Stomach (tissue), 9 donors: ENCODE measurements around the gene FOSL2. TPM values are rescaled to one million over a fixed set of nuclear protein-coding genes. Genes with fewer than 3 reads are reported as not detected.
A peak's percentile ranks its signal among the peaks of the same experiment; 100 is the strongest.

Experiments used
- DNase-seq, 2 donors: peaks; one replicate each; pipeline versions ENCODE4 v3.0.0 to v3.0.0-alpha.2; 2013 to 2019
- H3K27ac ChIP-seq, 5 donors: fragments of 200-600 bp in 4 of 5; sonication (generic) in 4 of 5; one replicate each; pipeline ENCODE4 v1.5.1; 2013 to 2019; ENCODE audit warnings: mild to moderate bottlenecking in 1 of 5, moderate library complexity in 1 of 5
- H3K27me3 ChIP-seq, 3 donors: fragments of 200-600 bp; sonication (generic); one replicate each; pipeline ENCODE4 v1.5.1; 2017 to 2019; ENCODE audit warnings: mixed run types in 1 of 3
- H3K36me3 ChIP-seq, 4 donors: fragments of 200-600 bp; sonication (generic); 1 replicate in 3 of 4; 2 replicates in 1 of 4; pipeline ENCODE4 v1.5.1; 2016 to 2019
- H3K4me1 ChIP-seq, 4 donors: fragments of 200-600 bp; sonication (generic); one replicate each; pipeline ENCODE4 v1.5.1; 2016 to 2019
- H3K4me3 ChIP-seq, 4 donors: fragments of 200-600 bp; sonication (generic) in 3 of 4; one replicate each; pipeline ENCODE4 v1.5.1; 2016 to 2019; ENCODE audit warnings: mild to moderate bottlenecking in 1 of 4
- H3K9me3 ChIP-seq, 4 donors: fragments of 200-600 bp; sonication (generic); one replicate each; pipeline ENCODE4 v1.5.1; 2016 to 2019
- EP300 ChIP-seq: sonication (generic); formaldehyde crosslinking; IDR thresholded peaks from one replicate; pipeline ENCODE4 v1.6.1; 2017; ENCODE audit warnings: antibody characterized with exemption
- POLR2A ChIP-seq, 4 donors: fragments of 450-650 bp; IDR thresholded peaks; one replicate each; pipeline ENCODE4 v1.6.1; 2016; ENCODE audit warnings: antibody characterized with exemption in 4 of 4, control low read depth in 2 of 4, mild to moderate bottlenecking in 1 of 4, moderate library complexity in 1 of 4
- POLR2AphosphoS5 ChIP-seq, 3 donors: sonication (generic); formaldehyde crosslinking; IDR thresholded peaks; one replicate each; pipeline ENCODE4 v1.6.1; 2016; ENCODE audit warnings: antibody characterized with exemption in 3 of 3
- WGBS, 5 donors: extraction: QIAGEN DNeasy Blood & Tissue Kit in 3 of 5; methylation state at CpG; one replicate each; pipeline versions ENCODE4 v1.1.5 to v1.1.7; 2013 to 2018; 5-methylcytosine and 5-hydroxymethylcytosine counted together
- intact Hi-C: fragments of 100-400 bp; cut with DNase I; formaldehyde crosslinking; loops from one replicate; pipeline ENCODE4 v1.15.1; 2023; ENCODE audit warnings: low total_unique reads
- polyA plus RNA-seq, 3 donors: library from polyadenylated mRNA; stranded (reverse); fragments of 200-250 nt; gene quantifications; one replicate each; pipeline ENCODE4 v1.2.3, GENCODE V29; 2013
- total RNA-seq, 5 donors: library from RNA; depleted of rRNA; stranded (reverse); fragments of >200 nt; gene quantifications; one replicate each; pipeline versions ENCODE4 v1.1.0 to v1.2.3, GENCODE V29; 2014 to 2016
- TF ChIP-seq, protein P1 (sequence below), 7 experiments: fragments of 450-650 bp in 4 of 7; fragments of 200-600 bp in 3 of 7; sonication (generic) in 3 of 7; IDR thresholded peaks; one replicate each; pipeline ENCODE4 v1.5.1; 2016 to 2019; ENCODE audit warnings: antibody characterized with exemption in 7 of 7, control low read depth in 2 of 7, mild to moderate bottlenecking in 1 of 7
- donor health status: healthy with polysubstance abuse.
- donor health status: Bipolar disorder and iron deficiency.
- donor health status: healthy.

The FOSL2 gene
- total and polyA plus RNA-seq, 8 donors, result 24.4 to 227 (median 71.2) TPM

DNA sequence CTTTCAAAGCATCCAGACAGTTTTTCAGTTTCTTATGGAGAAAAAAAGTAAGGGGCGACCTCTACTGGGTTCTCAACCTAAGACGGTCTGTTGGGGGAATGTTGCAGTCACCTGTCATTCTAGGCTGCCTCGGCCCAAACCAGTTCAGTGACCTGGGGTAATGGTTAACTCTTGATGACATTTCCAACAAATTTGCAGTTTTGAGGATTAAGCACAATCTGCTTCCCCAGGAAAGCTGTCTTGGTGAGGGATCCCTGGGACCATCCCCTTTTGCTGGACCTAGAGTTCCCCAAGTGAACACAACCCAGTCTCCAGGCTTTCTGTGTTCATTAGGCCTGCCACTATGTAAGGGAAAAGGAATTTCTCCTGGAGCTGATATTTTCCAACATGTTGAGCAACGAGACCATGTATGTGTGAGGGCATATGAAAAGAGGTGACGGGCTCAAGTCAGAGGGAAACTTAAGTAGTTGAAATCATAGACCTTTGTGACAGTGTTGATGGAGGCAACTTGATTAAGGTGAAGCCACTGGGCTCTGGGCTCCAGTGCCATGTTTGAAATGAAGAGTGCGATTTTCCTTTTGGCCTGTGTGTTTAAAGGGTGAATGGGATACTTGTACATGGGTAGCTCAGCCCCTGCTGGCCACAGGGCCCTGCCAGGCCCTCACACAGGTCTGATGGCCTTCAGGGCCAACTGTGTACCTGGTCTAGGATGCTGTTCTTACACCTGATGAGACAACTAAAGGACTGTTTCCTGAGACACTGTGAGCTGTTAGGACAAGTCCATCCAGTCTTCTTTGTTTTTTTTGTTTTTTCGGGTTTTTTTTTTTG lies 27.0 kb downstream of the FOSL2 start:
- H3K27me3 ChIP-seq, result no peaks in the 10 kb centered on the region
- peaks cover 21 to 61% (median 40%) of the 10 kb centered on the region in 4 donors for H3K36me3 ChIP-seq
- peak in 1 of 2 donors; percentile 49 for DNase-seq
- no peaks in the 10 kb centered on the region for H3K9me3 ChIP-seq
- intact Hi-C loops, result no loop called here
- peak overlapping the region in 1 of 5 donors; percentile 46 for H3K27ac ChIP-seq
- H3K4me3 ChIP-seq, result no peak overlapping the region
- WGBS, 5 donors, result 66 to 80% (median 75%) methylated on average over 7 of the region's 7 CpGs
- H3K4me1 ChIP-seq, result peaks cover 0 to 37% (median 17%) of the 10 kb centered on the region in 4 donors
- no peak for TF ChIP-seq EP300
- TF ChIP-seq POLR2A (IDR thresholded peaks at IDR 0.05), result no peak
- TF ChIP-seq POLR2AphosphoS5 (IDR thresholded peaks at IDR 0.05), result no peak
- TF ChIP-seq, protein P1, sequence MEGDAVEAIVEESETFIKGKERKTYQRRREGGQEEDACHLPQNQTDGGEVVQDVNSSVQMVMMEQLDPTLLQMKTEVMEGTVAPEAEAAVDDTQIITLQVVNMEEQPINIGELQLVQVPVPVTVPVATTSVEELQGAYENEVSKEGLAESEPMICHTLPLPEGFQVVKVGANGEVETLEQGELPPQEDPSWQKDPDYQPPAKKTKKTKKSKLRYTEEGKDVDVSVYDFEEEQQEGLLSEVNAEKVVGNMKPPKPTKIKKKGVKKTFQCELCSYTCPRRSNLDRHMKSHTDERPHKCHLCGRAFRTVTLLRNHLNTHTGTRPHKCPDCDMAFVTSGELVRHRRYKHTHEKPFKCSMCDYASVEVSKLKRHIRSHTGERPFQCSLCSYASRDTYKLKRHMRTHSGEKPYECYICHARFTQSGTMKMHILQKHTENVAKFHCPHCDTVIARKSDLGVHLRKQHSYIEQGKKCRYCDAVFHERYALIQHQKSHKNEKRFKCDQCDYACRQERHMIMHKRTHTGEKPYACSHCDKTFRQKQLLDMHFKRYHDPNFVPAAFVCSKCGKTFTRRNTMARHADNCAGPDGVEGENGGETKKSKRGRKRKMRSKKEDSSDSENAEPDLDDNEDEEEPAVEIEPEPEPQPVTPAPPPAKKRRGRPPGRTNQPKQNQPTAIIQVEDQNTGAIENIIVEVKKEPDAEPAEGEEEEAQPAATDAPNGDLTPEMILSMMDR (IDR thresholded peaks at IDR 0.05), result no peak

DNA sequence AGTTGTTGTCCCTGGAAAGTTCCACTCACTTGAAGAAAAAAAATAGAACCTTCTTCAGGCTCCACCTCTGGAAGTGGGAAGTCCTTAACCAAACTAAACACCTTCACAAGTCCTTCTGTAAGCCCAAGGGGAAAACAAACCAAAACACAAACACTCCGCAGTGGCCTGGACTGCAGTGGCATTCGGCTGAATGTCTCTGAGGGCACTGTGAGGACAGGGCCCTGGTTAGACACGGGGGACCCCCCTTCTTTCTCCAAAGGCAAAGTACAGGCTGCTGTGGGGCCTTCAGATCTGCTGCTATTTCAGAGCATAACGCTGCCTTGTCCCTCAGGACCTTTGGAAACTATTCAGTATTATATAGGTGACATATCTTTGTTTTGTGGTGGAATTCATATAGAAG lies 28.1 kb downstream of the FOSL2 start:
- no peaks in the 10 kb centered on the region for H3K9me3 ChIP-seq
- H3K27ac ChIP-seq, result peak overlapping the region in 3 of 5 donors; percentile 12 to 46 (median 14)
- DNase-seq, result peak in 1 of 2 donors; percentile 29
- H3K4me1 ChIP-seq, result peaks cover 0 to 28% (median 14%) of the 10 kb centered on the region in 4 donors
- H3K4me3 ChIP-seq, result no peak overlapping the region
- peaks cover 11 to 50% (median 29%) of the 10 kb centered on the region in 4 donors for H3K36me3 ChIP-seq
- no peaks in the 10 kb centered on the region for H3K27me3 ChIP-seq
- whole genome bisulfite sequencing, 5 donors, result 48 to 69% (median 52%) methylated on average over 4 of the region's 4 CpGs
- no peak for TF ChIP-seq EP300
- TF ChIP-seq, protein P1 (IDR thresholded peaks at IDR 0.05), result no peak
- TF ChIP-seq POLR2AphosphoS5 (IDR thresholded peaks at IDR 0.05), result no peak
- no peak for TF ChIP-seq POLR2A (IDR thresholded peaks at IDR 0.05)
- intact Hi-C loops, result no loop called here

DNA sequence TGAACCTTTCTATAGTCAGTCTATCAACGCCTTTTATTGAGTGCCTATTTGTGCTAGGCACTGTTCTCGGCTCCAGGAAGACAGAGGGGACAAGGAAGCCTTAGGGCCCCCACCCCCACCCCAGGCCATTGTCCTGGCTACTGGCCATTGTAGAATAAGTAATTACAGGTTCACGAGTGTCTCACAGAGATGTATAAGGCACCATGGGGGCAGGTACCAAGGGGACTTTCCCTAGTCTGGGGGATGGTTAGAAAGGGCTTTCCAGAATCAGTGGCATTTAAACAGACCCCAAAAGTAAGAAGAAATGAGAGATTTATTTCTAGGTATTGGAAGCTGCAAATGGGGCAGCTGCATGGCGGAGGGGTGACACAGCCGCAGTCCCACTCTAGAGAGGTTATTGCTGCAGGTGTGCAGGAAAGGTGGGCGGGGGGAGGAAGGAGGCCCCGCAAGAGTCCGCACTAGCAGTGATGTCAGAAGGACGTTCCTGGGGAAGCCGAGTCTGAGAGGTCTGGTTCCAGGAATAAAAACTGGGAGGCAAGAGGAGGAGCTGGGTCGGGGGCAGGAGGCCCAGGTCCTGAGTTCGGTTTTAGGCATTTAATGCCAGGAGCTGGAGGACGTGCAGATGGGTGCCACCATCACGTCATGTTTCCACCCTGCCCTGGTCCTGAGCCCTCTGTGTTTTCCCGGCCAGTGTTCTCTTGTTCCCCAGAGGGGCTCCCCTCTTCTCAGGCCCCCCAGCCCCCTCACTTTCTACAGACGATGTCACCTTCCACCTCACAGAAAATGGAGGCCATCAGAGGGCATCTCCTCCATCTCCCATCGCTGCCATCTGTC lies 30.5 kb downstream of the FOSL2 start:
- peaks cover 6 to 27% (median 15%) of the 10 kb centered on the region in 4 donors for H3K36me3 ChIP-seq
- TF ChIP-seq EP300 (no peak), POLR2AphosphoS5 (IDR thresholded peaks at IDR 0.05) (no peak), POLR2A (IDR thresholded peaks at IDR 0.05) (no peak)
- TF ChIP-seq, protein P1 (IDR thresholded peaks at IDR 0.05), result no peak
- intact Hi-C loops, result no loop called here
- DNase-seq, result peak in 1 of 2 donors; percentile 15
- H3K27ac ChIP-seq, result peak overlapping the region; percentile 25 to 67 (median 56)
- H3K4me3 ChIP-seq, result no peak overlapping the region
- H3K9me3 ChIP-seq, result no peaks in the 10 kb centered on the region
- H3K27me3 ChIP-seq, result no peaks in the 10 kb centered on the region
- H3K4me1 ChIP-seq, result peaks cover 0 to 28% (median 14%) of the 10 kb centered on the region in 4 donors
- 53 to 61% (median 60%) methylated on average over 17 of the region's 17 CpGs for WGBS, 5 donors
